Measurements from ENCODE around the gene ADGRL3.
A peak's percentile ranks its signal among the peaks of the same experiment; 100 is the strongest.
"Not testable (repeated sequence)": the region's sequence is repeated elsewhere in the genome, so short reads cannot be mapped to it uniquely, and the experiment has no call there.

ADGRL3 gene

DNA sequence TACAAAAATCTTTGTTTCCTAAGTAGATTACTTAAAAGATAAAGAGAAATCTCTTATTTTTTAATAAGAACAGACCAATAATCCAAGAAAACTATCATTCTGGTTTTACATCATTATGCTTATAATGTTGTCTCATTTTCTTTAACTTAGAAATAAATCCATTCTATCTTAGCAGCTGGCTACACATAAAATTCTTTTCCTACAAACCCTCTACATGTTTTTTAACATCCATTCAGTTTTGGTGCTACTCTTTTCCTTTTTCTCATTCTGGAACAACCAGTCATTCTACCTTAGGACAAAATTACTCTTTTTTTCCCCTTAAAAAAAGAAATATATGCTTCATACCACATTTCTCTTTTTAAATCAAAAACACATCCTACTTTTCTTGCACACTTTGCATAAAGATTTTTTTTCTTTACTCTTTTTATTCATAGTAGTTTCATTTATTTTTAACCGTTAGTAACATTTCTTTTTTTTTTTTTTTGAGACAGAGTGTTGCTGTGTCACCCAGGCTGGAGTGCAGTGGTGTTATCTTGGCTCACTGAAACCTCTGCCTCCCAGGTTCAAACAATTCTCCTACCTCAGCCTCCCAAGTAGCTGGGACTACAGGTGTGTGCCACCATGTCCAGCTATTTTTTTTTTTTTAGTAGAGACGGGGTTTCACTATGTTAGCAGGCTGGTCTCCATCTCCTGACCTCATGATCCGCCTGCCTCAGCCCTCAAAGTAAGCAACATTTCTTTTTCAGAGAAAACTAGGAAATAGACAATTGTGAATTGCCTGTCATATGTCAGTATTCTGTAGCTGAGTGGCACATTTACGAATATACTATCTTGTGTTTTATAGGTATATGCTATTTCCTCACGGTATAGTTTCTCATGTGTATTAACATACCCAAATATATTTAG is 562.8 kb downstream of the ADGRL3 start:
- no peak overlapping the region for H3K27ac ChIP-seq (ENCODE audit: insufficient read depth, low read depth, low read length, poor library complexity, severe bottlenecking)
- H3K36me3 ChIP-seq (ENCODE audit: control insufficient read depth, insufficient read depth, low read length), result no peaks in the 10 kb centered on the region
- no peak overlapping the region for H3K4me3 ChIP-seq (ENCODE audit: insufficient read depth, low read depth, low read length)
- no peaks in the 10 kb centered on the region for H3K9me3 ChIP-seq (ENCODE audit: control insufficient read depth, low read length)
- H3K27me3 ChIP-seq (ENCODE audit: control insufficient read depth, insufficient read depth, low read length, poor library complexity, severe bottlenecking), result no peaks in the 10 kb centered on the region
- no peaks in the 10 kb centered on the region for H3K4me1 ChIP-seq (ENCODE audit: control insufficient read depth, insufficient read depth, low read length)
- 92 to 94% methylated on average over 2 to 3 of the region's 5 CpGs for WGBS, 2 experiments

DNA sequence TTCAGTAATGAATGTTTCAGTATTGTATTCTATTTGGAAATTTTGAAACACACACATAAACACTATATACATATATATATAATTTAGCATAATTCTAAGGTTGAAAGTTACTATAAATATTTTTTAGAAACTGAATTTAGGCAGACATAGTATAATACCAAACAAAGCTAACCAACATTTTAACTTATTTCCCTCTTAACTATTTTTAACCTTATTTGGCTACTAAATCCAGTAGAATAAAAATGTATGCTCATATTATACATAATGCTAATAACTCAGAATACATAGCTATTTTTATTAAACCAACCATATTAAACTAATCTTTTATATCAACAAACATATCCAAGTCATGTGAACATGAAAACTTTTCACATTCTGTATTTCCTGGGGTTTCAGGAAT is 563.6 kb downstream of the ADGRL3 start:
- no peaks in the 10 kb centered on the region for H3K9me3 ChIP-seq (ENCODE audit: control insufficient read depth, low read length)
- H3K36me3 ChIP-seq (ENCODE audit: control insufficient read depth, insufficient read depth, low read length), result no peaks in the 10 kb centered on the region
- no peaks in the 10 kb centered on the region for H3K27me3 ChIP-seq (ENCODE audit: control insufficient read depth, insufficient read depth, low read length, poor library complexity, severe bottlenecking)
- H3K4me1 ChIP-seq (ENCODE audit: control insufficient read depth, insufficient read depth, low read length), result no peaks in the 10 kb centered on the region
- no peak overlapping the region for H3K4me3 ChIP-seq (ENCODE audit: insufficient read depth, low read depth, low read length)
- no peak overlapping the region for H3K27ac ChIP-seq (ENCODE audit: insufficient read depth, low read depth, low read length, poor library complexity, severe bottlenecking)

DNA sequence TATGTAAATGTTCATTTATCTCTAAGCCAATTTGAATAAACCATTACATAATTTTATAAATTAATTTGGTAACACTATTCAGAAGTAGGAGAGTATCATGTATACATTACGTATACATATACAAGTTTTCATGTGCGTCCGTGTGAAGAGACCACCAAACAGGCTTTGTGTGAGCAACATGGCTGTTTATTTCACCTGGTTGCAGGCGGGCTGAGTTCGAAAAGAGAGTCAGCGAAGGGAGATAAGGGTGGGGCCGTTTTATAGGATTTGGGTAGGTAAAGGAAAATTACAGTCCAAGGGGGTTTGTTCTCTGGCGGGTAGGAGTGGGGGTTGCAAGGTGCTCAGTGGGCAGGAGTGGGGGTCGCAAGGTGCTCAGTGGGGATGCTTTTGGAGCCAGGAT is 564.0 kb downstream of the ADGRL3 start:
- not testable (repeated sequence) for H3K27me3 ChIP-seq (ENCODE audit: control insufficient read depth, insufficient read depth, low read length, poor library complexity, severe bottlenecking); H3K4me1 ChIP-seq (ENCODE audit: control insufficient read depth, insufficient read depth, low read length); H3K36me3 ChIP-seq (ENCODE audit: control insufficient read depth, insufficient read depth, low read length); H3K4me3 ChIP-seq (ENCODE audit: insufficient read depth, low read depth, low read length); H3K9me3 ChIP-seq (ENCODE audit: control insufficient read depth, low read length); H3K27ac ChIP-seq (ENCODE audit: insufficient read depth, low read depth, low read length, poor library complexity, severe bottlenecking)
- 95 to 98% methylated on average over 4 to 5 of the region's 9 CpGs for WGBS, 2 experiments

DNA sequence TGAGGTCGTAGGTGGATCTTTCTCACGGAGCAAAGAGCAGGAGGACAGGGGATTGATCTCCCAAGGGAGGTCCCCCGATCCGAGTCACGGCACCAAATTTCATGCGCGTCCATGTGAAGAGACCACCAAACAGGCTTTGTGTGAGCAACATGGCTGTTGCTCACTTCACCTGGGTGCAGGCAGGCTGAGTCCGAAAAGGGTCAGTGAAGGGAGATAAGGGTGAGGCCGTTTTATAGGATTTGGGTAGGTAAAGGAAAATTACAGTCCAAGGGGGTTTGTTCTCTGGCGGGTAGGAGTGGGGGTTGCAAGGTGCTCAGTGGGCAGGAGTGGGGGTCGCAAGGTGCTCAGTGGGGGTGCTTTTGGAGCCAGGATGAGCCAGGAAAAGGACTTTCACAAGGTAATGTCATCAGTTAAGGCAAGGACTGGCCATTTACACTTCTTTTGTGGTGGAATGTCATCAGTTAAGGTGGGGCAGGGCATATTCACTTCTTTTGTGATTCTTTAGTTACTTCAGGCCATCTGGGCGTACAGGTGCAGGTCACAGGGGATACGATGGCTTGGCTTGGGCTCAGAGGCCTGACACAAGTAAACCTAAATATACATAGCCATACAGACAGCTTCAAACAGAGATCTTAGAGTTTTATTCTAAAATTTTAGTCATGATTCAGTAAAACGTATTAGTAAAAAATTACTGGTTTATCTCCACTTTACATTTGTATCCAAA is 569.5 kb downstream of the ADGRL3 start:
- H3K9me3 ChIP-seq (ENCODE audit: control insufficient read depth, low read length); H3K27ac ChIP-seq (ENCODE audit: insufficient read depth, low read depth, low read length, poor library complexity, severe bottlenecking); H3K27me3 ChIP-seq (ENCODE audit: control insufficient read depth, insufficient read depth, low read length, poor library complexity, severe bottlenecking); H3K36me3 ChIP-seq (ENCODE audit: control insufficient read depth, insufficient read depth, low read length); H3K4me1 ChIP-seq (ENCODE audit: control insufficient read depth, insufficient read depth, low read length); H3K4me3 ChIP-seq (ENCODE audit: insufficient read depth, low read depth, low read length): not testable (repeated sequence)
- 27 to 31% methylated on average over 11 to 14 of the region's 14 CpGs for WGBS, 2 experiments

DNA sequence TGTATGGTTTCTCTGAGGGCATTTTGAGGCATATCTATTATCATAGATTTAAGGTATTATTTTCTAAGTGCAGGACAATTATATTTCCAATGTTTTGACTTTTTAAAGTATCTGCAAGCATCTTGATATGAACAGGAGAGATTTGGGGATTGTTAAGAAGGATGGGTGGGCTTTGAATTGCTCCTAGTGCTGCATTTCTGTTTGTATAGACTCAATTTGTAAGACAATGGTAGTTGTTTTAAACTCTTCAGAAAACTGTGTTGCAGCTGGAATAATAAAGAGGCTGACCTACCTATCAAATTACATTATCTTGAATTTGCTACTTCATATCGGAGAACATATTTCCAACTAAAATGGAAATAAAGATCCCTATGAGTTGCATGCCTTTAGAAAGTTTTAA is 570.3 kb downstream of the ADGRL3 start:
- no peaks in the 10 kb centered on the region for H3K27me3 ChIP-seq (ENCODE audit: control insufficient read depth, insufficient read depth, low read length, poor library complexity, severe bottlenecking)
- no peaks in the 10 kb centered on the region for H3K36me3 ChIP-seq (ENCODE audit: control insufficient read depth, insufficient read depth, low read length)
- no peaks in the 10 kb centered on the region for H3K9me3 ChIP-seq (ENCODE audit: control insufficient read depth, low read length)
- H3K4me3 ChIP-seq (ENCODE audit: insufficient read depth, low read depth, low read length), result no peak overlapping the region
- peaks cover 7% of the 10 kb centered on the region for H3K4me1 ChIP-seq (ENCODE audit: control insufficient read depth, insufficient read depth, low read length)
- 0 to 17% methylated on average over 1 of the region's 1 CpG for WGBS, 2 experiments
- peak overlapping the region; percentile 32 for H3K27ac ChIP-seq (ENCODE audit: insufficient read depth, low read depth, low read length, poor library complexity, severe bottlenecking)

DNA sequence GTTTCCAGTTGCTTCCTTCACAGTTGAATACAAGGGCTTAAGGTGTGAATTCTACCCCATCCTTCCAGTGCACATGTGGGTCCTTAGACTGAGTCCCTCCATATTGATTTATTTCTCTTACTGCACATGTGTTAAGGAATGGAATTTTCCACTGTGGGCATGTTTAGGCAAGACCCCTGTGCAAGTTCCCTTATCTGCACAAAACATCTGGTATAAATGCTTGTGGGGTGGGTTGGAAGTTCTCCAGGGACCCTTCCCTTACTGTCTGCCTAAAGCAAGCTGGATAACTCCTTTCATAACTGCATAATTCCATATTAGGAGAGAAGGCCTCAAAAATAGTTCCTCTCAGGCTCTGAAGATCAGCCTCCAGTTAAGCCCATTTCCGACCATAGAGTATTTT is 570.9 kb downstream of the ADGRL3 start:
- Histone ChIP-seq H3K36me3 (ENCODE audit: control insufficient read depth, insufficient read depth, low read length) (no peaks in the 10 kb centered on the region), H3K4me1 (ENCODE audit: control insufficient read depth, insufficient read depth, low read length) (peaks cover 7% of the 10 kb centered on the region), H3K27me3 (ENCODE audit: control insufficient read depth, insufficient read depth, low read length, poor library complexity, severe bottlenecking) (no peaks in the 10 kb centered on the region), H3K27ac (ENCODE audit: insufficient read depth, low read depth, low read length, poor library complexity, severe bottlenecking) (peak overlapping the region; percentile 32), H3K4me3 (ENCODE audit: insufficient read depth, low read depth, low read length) (no peak overlapping the region), H3K9me3 (ENCODE audit: control insufficient read depth, low read length) (no peaks in the 10 kb centered on the region)
- 0 to 67% methylated on average over 1 of the region's 1 CpG for WGBS, 2 experiments

DNA sequence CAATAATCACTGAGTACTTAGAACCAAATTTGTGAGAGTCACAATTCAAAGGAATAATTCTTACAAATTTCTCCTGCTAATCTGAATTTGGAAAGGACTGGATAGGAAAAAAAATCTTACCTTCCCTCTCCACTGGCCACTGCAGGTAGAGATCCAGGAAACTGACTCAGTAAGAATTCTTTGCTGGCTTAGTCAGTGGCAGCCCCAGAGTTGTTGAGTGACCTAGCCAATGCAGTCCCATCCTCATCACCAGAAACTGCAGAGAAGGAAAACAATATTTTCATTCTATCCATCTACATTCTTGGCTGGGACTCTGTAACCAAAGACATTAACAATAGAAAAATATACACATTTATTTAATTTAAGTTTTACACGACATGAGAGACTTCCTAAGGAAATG is 572.0 kb downstream of the ADGRL3 start:
- Histone ChIP-seq H3K4me3 (ENCODE audit: insufficient read depth, low read depth, low read length) (no peak overlapping the region), H3K27me3 (ENCODE audit: control insufficient read depth, insufficient read depth, low read length, poor library complexity, severe bottlenecking) (no peaks in the 10 kb centered on the region), H3K27ac (ENCODE audit: insufficient read depth, low read depth, low read length, poor library complexity, severe bottlenecking) (no peak overlapping the region), H3K36me3 (ENCODE audit: control insufficient read depth, insufficient read depth, low read length) (no peaks in the 10 kb centered on the region), H3K9me3 (ENCODE audit: control insufficient read depth, low read length) (no peaks in the 10 kb centered on the region), H3K4me1 (ENCODE audit: control insufficient read depth, insufficient read depth, low read length) (peaks cover 7% of the 10 kb centered on the region)
- 80% methylated on average over 1 of the region's 1 CpG; no CpG with 5 or more reads in 1 of the 2 experiments for WGBS, 2 experiments

DNA sequence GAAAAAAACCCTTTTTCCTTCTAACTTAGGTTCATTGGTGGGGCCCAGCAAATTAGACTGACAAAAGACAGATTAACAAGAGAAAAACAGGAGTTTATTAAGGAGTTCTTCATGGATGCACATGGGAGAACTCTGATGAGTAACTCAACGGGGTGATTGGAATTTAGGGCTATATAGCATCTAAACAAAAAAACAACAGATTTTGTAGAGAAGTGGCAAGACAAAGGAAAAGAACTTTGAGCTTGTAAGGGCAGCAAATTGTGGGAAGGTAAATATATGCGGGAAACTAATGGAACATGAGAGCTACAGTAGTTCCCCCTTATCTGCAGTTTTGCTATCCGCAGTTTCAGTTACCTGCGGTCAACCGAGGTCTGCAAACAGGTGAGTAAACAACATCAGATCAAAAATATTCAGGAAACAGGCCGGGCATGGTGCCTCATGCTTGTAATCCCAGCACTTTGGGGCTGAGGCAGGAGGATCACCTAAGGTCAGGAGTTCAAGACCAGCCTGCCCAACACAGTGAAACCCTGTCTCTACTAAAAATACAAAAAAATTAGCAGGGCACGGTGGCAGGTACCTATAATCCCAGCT is 573.6 kb downstream of the ADGRL3 start:
- Histone ChIP-seq H3K27me3 (ENCODE audit: control insufficient read depth, insufficient read depth, low read length, poor library complexity, severe bottlenecking) (no peaks in the 10 kb centered on the region), H3K36me3 (ENCODE audit: control insufficient read depth, insufficient read depth, low read length) (no peaks in the 10 kb centered on the region), H3K9me3 (ENCODE audit: control insufficient read depth, low read length) (no peaks in the 10 kb centered on the region), H3K4me1 (ENCODE audit: control insufficient read depth, insufficient read depth, low read length) (peaks cover 7% of the 10 kb centered on the region), H3K4me3 (ENCODE audit: insufficient read depth, low read depth, low read length) (no peak overlapping the region), H3K27ac (ENCODE audit: insufficient read depth, low read depth, low read length, poor library complexity, severe bottlenecking) (no peak overlapping the region)
- 41 to 50% methylated on average over 7 of the region's 7 CpGs for WGBS, 2 experiments

DNA sequence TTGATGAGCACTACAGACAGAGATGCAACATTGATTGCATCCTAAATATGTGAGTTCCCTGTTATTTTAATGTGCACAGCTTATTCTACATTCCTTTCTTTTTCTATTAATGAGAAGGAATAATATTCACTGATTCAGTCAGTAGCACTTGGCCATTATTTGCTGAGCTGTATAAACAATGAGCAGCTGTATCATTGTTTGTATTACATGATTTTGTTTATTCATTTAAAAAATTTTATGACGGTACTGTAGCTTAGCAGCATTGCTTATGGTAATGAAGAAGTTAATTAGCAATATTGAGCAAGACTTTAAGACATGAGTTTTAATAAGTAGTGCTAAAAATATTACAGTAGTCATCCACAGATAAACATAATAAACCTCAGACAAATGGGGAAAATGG is 582.0 kb downstream of the ADGRL3 start:
- no peak overlapping the region for H3K4me3 ChIP-seq (ENCODE audit: insufficient read depth, low read depth, low read length)
- no peaks in the 10 kb centered on the region for H3K27me3 ChIP-seq (ENCODE audit: control insufficient read depth, insufficient read depth, low read length, poor library complexity, severe bottlenecking)
- no peaks in the 10 kb centered on the region for H3K36me3 ChIP-seq (ENCODE audit: control insufficient read depth, insufficient read depth, low read length)
- H3K27ac ChIP-seq (ENCODE audit: insufficient read depth, low read depth, low read length, poor library complexity, severe bottlenecking), result no peak overlapping the region
- WGBS, 2 experiments, result 88 to 100% methylated on average over 1 of the region's 1 CpG
- H3K4me1 ChIP-seq (ENCODE audit: control insufficient read depth, insufficient read depth, low read length), result no peaks in the 10 kb centered on the region
- H3K9me3 ChIP-seq (ENCODE audit: control insufficient read depth, low read length), result no peaks in the 10 kb centered on the region

DNA sequence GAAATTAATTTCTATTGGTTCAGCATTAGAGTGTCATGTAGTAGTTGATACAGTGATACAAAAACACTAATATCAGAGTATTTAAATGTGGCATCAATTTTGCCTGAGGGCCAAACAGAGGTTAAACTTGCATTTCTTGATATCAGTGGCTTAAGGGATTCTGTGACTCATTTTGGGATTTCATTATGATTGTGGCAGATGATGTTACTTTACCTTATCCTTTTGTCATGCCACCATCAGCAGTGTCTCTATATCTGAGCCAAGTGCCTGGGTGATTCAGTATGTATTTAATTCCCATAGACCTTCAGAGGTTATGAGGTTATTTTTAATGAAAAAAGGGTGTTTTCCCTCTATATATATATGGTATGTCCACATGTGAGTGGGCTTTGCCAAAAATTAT is 582.9 kb downstream of the ADGRL3 start:
- no peak overlapping the region for H3K27ac ChIP-seq (ENCODE audit: insufficient read depth, low read depth, low read length, poor library complexity, severe bottlenecking)
- no peaks in the 10 kb centered on the region for H3K9me3 ChIP-seq (ENCODE audit: control insufficient read depth, low read length)
- H3K4me1 ChIP-seq (ENCODE audit: control insufficient read depth, insufficient read depth, low read length), result no peaks in the 10 kb centered on the region
- H3K36me3 ChIP-seq (ENCODE audit: control insufficient read depth, insufficient read depth, low read length), result no peaks in the 10 kb centered on the region
- H3K4me3 ChIP-seq (ENCODE audit: insufficient read depth, low read depth, low read length), result no peak overlapping the region
- H3K27me3 ChIP-seq (ENCODE audit: control insufficient read depth, insufficient read depth, low read length, poor library complexity, severe bottlenecking), result no peaks in the 10 kb centered on the region
